SK-N-SH treated with all-trans-retinoic acid at 6 μM for 48 hours (cell line): Measurements from ENCODE around the gene GAD1.

Experiments used
- ARNTL ChIP-seq: fragments of 450-650 bp; formaldehyde crosslinking; IDR thresholded peaks from 2 replicates; pipeline ENCODE4 v1.5.0; 2020; ENCODE audit warnings: low read depth, mild to moderate bottlenecking, moderate library complexity, borderline replicate concordance
- BACH2 ChIP-seq: fragments of 250-450 bp; sonication (Bioruptor Pico); IDR thresholded peaks from 2 replicates; pipeline ENCODE4 v1.9.0; 2021; ENCODE audit warnings: mild to moderate bottlenecking, borderline replicate concordance
- ESRRG ChIP-seq: fragments of 250-450 bp; sonication (Bioruptor Pico); IDR thresholded peaks from 2 replicates; pipeline ENCODE4 v1.6.1; 2021; ENCODE audit warnings: mild to moderate bottlenecking
- ISL1 ChIP-seq: fragments of 250-450 bp; sonication (Bioruptor Pico); IDR thresholded peaks from 2 replicates; pipeline ENCODE4 v2.1.2; 2022; ENCODE audit warnings: mild to moderate bottlenecking, moderate library complexity
- PPARA ChIP-seq: fragments of 250-450 bp; sonication (Bioruptor Pico); IDR thresholded peaks from 2 replicates; pipeline ENCODE4 v1.5.0; 2020; ENCODE audit warnings: mild to moderate bottlenecking, borderline replicate concordance
- RARB ChIP-seq: fragments of 250-450 bp; sonication (Bioruptor Pico); IDR thresholded peaks from 2 replicates; pipeline ENCODE4 v1.8.0; 2021; ENCODE audit warnings: mild to moderate bottlenecking, moderate library complexity
- TCF4 ChIP-seq: fragments of 250-450 bp; sonication (Bioruptor Pico); IDR thresholded peaks from 2 replicates; pipeline ENCODE4 v1.8.0; 2021; ENCODE audit warnings: mild to moderate bottlenecking, moderate library complexity, borderline replicate concordance
- ZC3H10 ChIP-seq: fragments of 250-450 bp; sonication (Bioruptor Pico); IDR thresholded peaks from 2 replicates; pipeline ENCODE4 v1.5.1; 2021; ENCODE audit warnings: mild to moderate bottlenecking, moderate library complexity
- ZNF70 ChIP-seq: fragments of 450-650 bp; formaldehyde crosslinking; IDR thresholded peaks from 2 replicates; pipeline ENCODE4 v1.5.0; 2020; ENCODE audit warnings: mild to moderate bottlenecking, moderate library complexity
- ZNF8 ChIP-seq: fragments of 450-650 bp; formaldehyde crosslinking; IDR thresholded peaks from 2 replicates; pipeline ENCODE4 v1.5.0; 2020; ENCODE audit warnings: mild to moderate bottlenecking, moderate library complexity
- TF ChIP-seq, protein P1 (sequence below): fragments of 250-450 bp; sonication (Bioruptor Pico); IDR thresholded peaks from 2 replicates; pipeline ENCODE4 v1.8.0; 2020; ENCODE audit warnings: mild to moderate bottlenecking, moderate library complexity, borderline replicate concordance
- TF ChIP-seq, protein P2 (sequence below): fragments of 250-450 bp; sonication (Bioruptor Pico); IDR thresholded peaks from 2 replicates; pipeline ENCODE4 v1.8.0; 2021; ENCODE audit warnings: low read depth, mild to moderate bottlenecking, moderate library complexity, borderline replicate concordance
- TF ChIP-seq, protein P3 (sequence below): fragments of 250-450 bp; sonication (Bioruptor Pico); IDR thresholded peaks from 2 replicates; pipeline ENCODE4 v1.5.1; 2020; ENCODE audit warnings: low read depth, mild to moderate bottlenecking, moderate library complexity

DNA sequence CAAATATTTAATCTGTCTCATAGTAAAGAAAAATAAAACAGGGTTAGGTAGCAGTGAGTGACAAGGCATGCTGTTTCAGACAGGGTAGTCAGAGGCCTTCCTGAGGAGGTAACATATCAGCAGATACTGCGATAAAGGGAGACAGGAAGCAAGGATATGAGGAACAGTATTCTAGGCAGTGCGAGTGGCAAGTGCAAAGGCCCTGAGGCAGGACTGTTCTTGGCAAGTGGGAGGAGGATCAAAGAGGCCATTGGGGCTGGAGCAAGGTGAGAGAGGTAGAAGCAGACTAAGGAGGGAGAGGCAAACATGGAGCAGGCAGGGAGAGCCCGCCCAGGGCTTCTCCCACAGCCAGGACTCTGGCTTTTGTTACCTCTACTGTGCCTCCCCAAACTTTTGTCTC is 33.6 kb downstream of the GAD1 start:
- TF ChIP-seq, protein P1, sequence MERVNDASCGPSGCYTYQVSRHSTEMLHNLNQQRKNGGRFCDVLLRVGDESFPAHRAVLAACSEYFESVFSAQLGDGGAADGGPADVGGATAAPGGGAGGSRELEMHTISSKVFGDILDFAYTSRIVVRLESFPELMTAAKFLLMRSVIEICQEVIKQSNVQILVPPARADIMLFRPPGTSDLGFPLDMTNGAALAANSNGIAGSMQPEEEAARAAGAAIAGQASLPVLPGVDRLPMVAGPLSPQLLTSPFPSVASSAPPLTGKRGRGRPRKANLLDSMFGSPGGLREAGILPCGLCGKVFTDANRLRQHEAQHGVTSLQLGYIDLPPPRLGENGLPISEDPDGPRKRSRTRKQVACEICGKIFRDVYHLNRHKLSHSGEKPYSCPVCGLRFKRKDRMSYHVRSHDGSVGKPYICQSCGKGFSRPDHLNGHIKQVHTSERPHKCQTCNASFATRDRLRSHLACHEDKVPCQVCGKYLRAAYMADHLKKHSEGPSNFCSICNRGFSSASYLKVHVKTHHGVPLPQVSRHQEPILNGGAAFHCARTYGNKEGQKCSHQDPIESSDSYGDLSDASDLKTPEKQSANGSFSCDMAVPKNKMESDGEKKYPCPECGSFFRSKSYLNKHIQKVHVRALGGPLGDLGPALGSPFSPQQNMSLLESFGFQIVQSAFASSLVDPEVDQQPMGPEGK (CRISPR knock-in tag): no peak
- TF ChIP-seq ARNTL: no peak
- TF ChIP-seq ZNF70 (CRISPR knock-in tag): no peak
- no peak for TF ChIP-seq BACH2
- no peak for TF ChIP-seq TCF4 (CRISPR knock-in tag)
- TF ChIP-seq ISL1 (CRISPR knock-in tag): no peak
- TF ChIP-seq, protein P2, sequence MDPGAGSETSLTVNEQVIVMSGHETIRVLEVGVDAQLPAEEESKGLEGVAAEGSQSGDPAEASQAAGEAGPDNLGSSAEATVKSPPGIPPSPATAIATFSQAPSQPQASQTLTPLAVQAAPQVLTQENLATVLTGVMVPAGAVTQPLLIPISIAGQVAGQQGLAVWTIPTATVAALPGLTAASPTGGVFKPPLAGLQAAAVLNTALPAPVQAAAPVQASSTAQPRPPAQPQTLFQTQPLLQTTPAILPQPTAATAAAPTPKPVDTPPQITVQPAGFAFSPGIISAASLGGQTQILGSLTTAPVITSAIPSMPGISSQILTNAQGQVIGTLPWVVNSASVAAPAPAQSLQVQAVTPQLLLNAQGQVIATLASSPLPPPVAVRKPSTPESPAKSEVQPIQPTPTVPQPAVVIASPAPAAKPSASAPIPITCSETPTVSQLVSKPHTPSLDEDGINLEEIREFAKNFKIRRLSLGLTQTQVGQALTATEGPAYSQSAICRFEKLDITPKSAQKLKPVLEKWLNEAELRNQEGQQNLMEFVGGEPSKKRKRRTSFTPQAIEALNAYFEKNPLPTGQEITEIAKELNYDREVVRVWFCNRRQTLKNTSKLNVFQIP: no peak
- no peak for TF ChIP-seq ZNF8 (CRISPR knock-in tag)
- no peak for TF ChIP-seq ESRRG (CRISPR knock-in tag)
- TF ChIP-seq PPARA (CRISPR knock-in tag): no peak
- TF ChIP-seq, protein P3, sequence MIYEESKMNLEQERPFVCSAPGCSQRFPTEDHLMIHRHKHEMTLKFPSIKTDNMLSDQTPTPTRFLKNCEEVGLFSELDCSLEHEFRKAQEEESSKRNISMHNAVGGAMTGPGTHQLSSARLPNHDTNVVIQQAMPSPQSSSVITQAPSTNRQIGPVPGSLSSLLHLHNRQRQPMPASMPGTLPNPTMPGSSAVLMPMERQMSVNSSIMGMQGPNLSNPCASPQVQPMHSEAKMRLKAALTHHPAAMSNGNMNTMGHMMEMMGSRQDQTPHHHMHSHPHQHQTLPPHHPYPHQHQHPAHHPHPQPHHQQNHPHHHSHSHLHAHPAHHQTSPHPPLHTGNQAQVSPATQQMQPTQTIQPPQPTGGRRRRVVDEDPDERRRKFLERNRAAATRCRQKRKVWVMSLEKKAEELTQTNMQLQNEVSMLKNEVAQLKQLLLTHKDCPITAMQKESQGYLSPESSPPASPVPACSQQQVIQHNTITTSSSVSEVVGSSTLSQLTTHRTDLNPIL: no peak
- TF ChIP-seq RARB (CRISPR knock-in tag): no peak
- TF ChIP-seq ZC3H10: no peak
